ENCODE measurements around the gene KPNA6. TPM values are rescaled to one million over a fixed set of nuclear protein-coding genes. Genes with fewer than 3 reads are reported as not detected.
A peak's percentile ranks its signal among the peaks of the same experiment; 100 is the strongest.
"Not testable (repeated sequence)": the region's sequence is repeated elsewhere in the genome, so short reads cannot be mapped to it uniquely, and the experiment has no call there.

Gene KPNA6
- total RNA-seq, 3 donors from 2014 or later, result 47.1 to 70.7 (median 50.1) TPM

GRCh38 chr1:32138965-32139364 lies 31.1 kb downstream of the KPNA6 start:
- TF ChIP-seq CTCF (IDR thresholded peaks at IDR 0.05), result no peak
- Histone ChIP-seq H3K9me3 (no peaks in the 10 kb centered on the region), H3K4me1 (ENCODE audit: low read depth) (peaks cover 4% of the 10 kb centered on the region), H3K36me3 (ENCODE audit: low read depth) (no peaks in the 10 kb centered on the region), H3K4me3 (no peak overlapping the region)
- intact Hi-C loops (cut with DNase I, micrococcal nuclease), result no loop called here
- peak; percentile 45 for ATAC-seq
- DNase-seq, result no peak

DNA sequence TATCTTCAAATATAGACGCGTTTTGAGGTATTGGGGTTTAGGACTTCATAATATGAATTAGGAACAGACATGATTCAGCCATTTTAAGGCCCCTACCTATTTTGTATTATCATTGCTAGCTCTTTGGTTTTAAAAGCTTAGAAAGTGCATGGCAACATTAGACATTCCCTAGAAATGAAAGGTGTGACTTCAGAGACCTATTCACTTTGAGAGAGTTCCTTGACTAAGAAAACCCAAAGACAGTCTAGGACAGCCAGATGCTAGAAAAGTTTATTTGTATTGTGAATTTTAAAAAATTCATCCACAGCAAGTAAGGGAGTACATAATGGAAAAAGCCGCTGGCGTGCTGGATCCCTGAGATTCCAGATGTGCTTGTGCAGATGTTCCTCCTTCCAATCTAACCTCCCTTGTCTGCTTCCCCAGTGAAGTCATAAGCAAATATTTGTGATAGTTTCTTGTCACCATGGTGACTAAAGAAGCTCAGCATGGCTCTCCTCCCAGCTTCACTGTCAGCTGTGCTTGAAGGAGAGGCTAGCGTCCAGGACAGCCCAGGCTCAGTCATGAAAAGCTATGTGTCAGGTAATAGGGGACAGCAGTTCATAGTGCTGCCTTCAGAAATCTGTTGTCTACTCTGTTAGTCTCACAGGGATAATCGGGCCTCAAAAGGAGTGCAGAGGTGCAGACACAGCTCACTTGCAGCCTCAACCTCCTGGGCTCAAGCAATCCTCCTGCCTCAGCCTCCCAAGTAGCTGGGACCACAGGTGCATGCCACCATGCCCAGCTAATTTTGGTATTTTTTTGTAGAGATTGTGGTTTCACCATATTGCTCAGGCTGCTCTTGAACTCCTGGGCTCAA lies 34.8 kb downstream of the KPNA6 start:
- TF ChIP-seq CTCF (IDR thresholded peaks at IDR 0.05), result no peak
- DNase-seq, result peak in 1 of 3 donors; percentile 21
- Histone ChIP-seq H3K4me3 (no peak overlapping the region), H3K4me1 (ENCODE audit: low read depth) (peaks cover 4% of the 10 kb centered on the region), H3K9me3 (peaks cover 4% of the 10 kb centered on the region), H3K36me3 (ENCODE audit: low read depth) (no peaks in the 10 kb centered on the region)
- peak; percentile 92 for ATAC-seq
- intact Hi-C loops (cut with DNase I, micrococcal nuclease), result no loop called here

DNA sequence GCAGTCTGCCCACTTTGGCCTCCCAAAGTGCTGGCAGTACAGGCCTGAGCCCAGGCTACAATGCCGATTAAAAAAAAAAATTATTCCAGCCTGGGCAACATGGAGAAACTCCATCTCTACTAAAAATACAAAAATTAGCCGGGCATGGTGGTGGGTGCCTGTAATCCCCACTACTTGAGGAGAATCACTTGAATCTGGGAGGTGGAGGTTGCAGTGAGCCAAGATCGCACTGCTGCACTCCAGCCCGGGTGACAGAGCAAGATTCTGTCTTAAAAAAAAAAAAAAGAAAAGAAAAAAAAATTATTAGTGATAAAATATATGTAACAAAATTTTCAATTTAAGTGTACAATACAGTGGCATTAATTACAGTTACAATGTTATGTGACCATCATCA lies 35.4 kb downstream of the KPNA6 start:
- ATAC-seq; intact Hi-C loops (cut with DNase I, micrococcal nuclease); H3K36me3 ChIP-seq (ENCODE audit: low read depth); DNase-seq; H3K4me3 ChIP-seq; H3K4me1 ChIP-seq (ENCODE audit: low read depth): not testable (repeated sequence)
- H3K9me3 ChIP-seq, result peaks cover 10% of the 10 kb centered on the region

GRCh38 chr1:32144033-32144432 lies 36.2 kb downstream of the KPNA6 start:
- Histone ChIP-seq H3K9me3 (peaks cover 10% of the 10 kb centered on the region), H3K36me3 (ENCODE audit: low read depth) (no peaks in the 10 kb centered on the region), H3K4me1 (ENCODE audit: low read depth) (peaks cover 4% of the 10 kb centered on the region), H3K4me3 (no peak overlapping the region)
- no peak for DNase-seq
- no peak for TF ChIP-seq CTCF (IDR thresholded peaks at IDR 0.05)
- no peak for ATAC-seq
- intact Hi-C loops (cut with DNase I, micrococcal nuclease), result no loop called here

- ATAC-seq; intact Hi-C loops (cut with DNase I, micrococcal nuclease); H3K4me1 ChIP-seq (ENCODE audit: low read depth); H3K4me3 ChIP-seq; H3K36me3 ChIP-seq (ENCODE audit: low read depth); DNase-seq: not testable (repeated sequence)
- peaks cover 10% of the 10 kb centered on the region for H3K9me3 ChIP-seq
These were observed 39.9 kb downstream of the KPNA6 start for GRCh38 chr1:32147799-32148198.

GRCh38 chr1:32150847-32151246 lies 43.0 kb downstream of the KPNA6 start:
- Histone ChIP-seq H3K4me1 (ENCODE audit: low read depth) (no peaks in the 10 kb centered on the region), H3K9me3 (peaks cover 10% of the 10 kb centered on the region), H3K4me3 (no peak overlapping the region), H3K36me3 (ENCODE audit: low read depth) (peaks cover 3% of the 10 kb centered on the region)
- TF ChIP-seq CTCF (IDR thresholded peaks at IDR 0.05), result no peak
- intact Hi-C loops (cut with DNase I, micrococcal nuclease), result no loop called here
- no peak for DNase-seq
- no peak for ATAC-seq
